Tibial nerve (tissue), 4 donors: Measurements from ENCODE around the gene NCOA7. TPM values are rescaled to one million over a fixed set of nuclear protein-coding genes. Genes with fewer than 3 reads are reported as not detected.

Experiments used
- DNase-seq, 2 donors: peaks; one replicate each; pipeline ENCODE4 v3.0.0-alpha.2; 2019; ENCODE audit warnings: low spot score in 2 of 2
- H3K27ac ChIP-seq, 4 donors: fragments of 200-600 bp; sonication (generic) in 3 of 4; one replicate each; pipeline ENCODE4 v1.5.1; 2017 to 2019; ENCODE audit warnings: mild to moderate bottlenecking in 1 of 4
- H3K27me3 ChIP-seq, 2 donors: fragments of 200-600 bp; sonication (generic) in 1 of 2; one replicate each; pipeline versions ENCODE4 v1.5.1 to v1.6.0; 2017 to 2019
- H3K36me3 ChIP-seq, 3 donors: fragments of 200-600 bp; sonication (generic); one replicate each; pipeline ENCODE4 v1.5.1; 2018 to 2019
- H3K4me1 ChIP-seq, 4 donors: fragments of 200-600 bp; sonication (generic) in 3 of 4; one replicate each; pipeline ENCODE4 v1.5.1; 2017 to 2019
- H3K4me3 ChIP-seq, 4 donors: fragments of 200-600 bp; sonication (generic) in 3 of 4; one replicate each; pipeline ENCODE4 v1.5.1; 2017 to 2019; ENCODE audit warnings: mild to moderate bottlenecking in 1 of 4, moderate library complexity in 1 of 4
- H3K9me3 ChIP-seq, 4 donors: fragments of 200-600 bp; sonication (generic) in 3 of 4; one replicate each; pipeline ENCODE4 v1.5.1; 2017 to 2019
- EP300 ChIP-seq, 2 donors: sonication (generic); formaldehyde crosslinking; IDR thresholded peaks; one replicate each; pipeline ENCODE4 v1.6.1; 2017; ENCODE audit warnings: antibody characterized with exemption in 2 of 2, mild to moderate bottlenecking in 1 of 2
- POLR2A ChIP-seq, 2 donors: fragments of 450-650 bp; IDR thresholded peaks; one replicate each; pipeline ENCODE4 v1.6.1; 2017; ENCODE audit warnings: antibody characterized with exemption in 2 of 2, mild to moderate bottlenecking in 2 of 2, moderate library complexity in 2 of 2
- WGBS, 2 donors: methylation state at CpG; one replicate each; pipeline ENCODE4 v1.1.5; 2018; 5-methylcytosine and 5-hydroxymethylcytosine counted together
- total RNA-seq, 4 donors: library from RNA; depleted of rRNA; stranded (reverse); fragments of >200 nt; gene quantifications; one replicate each; pipeline ENCODE4 v1.1.0, GENCODE V29; 2016
- TF ChIP-seq, protein P1 (sequence below), 5 experiments: fragments of 200-600 bp in 3 of 5; fragments of 450-650 bp in 2 of 5; sonication (generic) in 3 of 5; IDR thresholded peaks; one replicate each; pipeline ENCODE4 v1.5.1; 2016 to 2019; ENCODE audit warnings: antibody characterized with exemption in 5 of 5, mild to moderate bottlenecking in 3 of 5, moderate library complexity in 2 of 5

Gene NCOA7
- total RNA-seq, 4 donors from 2014 or later = 38.7 to 86.7 (median 59.7) TPM

DNA sequence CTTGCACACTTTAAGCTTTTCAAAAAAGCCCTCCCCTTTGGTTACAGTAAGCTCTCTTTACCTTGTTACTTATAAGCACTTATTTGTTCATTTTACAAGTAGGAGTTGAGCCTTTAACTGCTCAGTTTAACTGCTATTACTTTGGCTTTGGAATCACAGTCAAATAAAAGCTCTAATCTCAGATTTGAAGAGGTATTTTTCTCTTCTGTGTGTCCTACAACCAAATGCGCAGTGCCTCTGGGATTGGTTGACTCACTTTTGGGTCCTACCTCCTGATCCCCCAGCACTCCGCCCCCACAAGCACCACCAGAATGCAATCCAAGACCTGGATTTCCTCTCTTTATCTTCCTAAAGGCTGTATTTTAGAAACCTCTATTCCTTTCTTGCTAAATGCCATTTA is 2.5 kb downstream of the NCOA7 start:
- H3K9me3 ChIP-seq = no peaks in the 10 kb centered on the region
- H3K4me3 ChIP-seq = peak overlapping the region in 1 of 4 donors; percentile 21
- H3K27me3 ChIP-seq = no peaks in the 10 kb centered on the region
- H3K36me3 ChIP-seq = peaks cover 0 to 10% (median 0%) of the 10 kb centered on the region in 3 donors
- TF ChIP-seq, protein P1, sequence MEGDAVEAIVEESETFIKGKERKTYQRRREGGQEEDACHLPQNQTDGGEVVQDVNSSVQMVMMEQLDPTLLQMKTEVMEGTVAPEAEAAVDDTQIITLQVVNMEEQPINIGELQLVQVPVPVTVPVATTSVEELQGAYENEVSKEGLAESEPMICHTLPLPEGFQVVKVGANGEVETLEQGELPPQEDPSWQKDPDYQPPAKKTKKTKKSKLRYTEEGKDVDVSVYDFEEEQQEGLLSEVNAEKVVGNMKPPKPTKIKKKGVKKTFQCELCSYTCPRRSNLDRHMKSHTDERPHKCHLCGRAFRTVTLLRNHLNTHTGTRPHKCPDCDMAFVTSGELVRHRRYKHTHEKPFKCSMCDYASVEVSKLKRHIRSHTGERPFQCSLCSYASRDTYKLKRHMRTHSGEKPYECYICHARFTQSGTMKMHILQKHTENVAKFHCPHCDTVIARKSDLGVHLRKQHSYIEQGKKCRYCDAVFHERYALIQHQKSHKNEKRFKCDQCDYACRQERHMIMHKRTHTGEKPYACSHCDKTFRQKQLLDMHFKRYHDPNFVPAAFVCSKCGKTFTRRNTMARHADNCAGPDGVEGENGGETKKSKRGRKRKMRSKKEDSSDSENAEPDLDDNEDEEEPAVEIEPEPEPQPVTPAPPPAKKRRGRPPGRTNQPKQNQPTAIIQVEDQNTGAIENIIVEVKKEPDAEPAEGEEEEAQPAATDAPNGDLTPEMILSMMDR (IDR thresholded peaks at IDR 0.05) = no peak
- no peak for TF ChIP-seq EP300 (IDR thresholded peaks at IDR 0.05)
- peak overlapping the region in 3 of 4 donors; percentile 34 to 99 (median 96) for H3K27ac ChIP-seq
- H3K4me1 ChIP-seq = peaks cover 0 to 69% (median 40%) of the 10 kb centered on the region in 4 donors
- WGBS, 2 donors = 61 to 74% methylated on average over 2 of the region's 2 CpGs
- DNase-seq = no peak

DNA sequence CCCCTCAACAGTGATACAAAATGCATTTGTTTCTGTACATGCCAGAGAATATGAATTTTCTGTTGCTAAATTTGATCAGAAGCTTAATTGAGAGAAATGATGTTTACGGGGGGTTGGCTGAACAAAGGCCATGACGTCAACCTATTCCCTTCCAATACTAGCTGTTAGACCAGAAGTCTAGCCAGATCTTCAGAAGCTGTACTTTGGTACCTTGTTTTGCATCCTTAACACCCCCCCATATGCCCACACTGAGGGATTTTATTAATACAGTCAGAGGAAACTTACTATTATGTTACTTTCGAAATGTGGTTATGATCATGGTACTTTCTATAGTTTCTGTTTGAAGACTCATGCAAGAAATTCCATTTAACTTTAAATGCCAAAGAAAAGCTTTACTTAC is 3.1 kb downstream of the NCOA7 start:
- H3K4me1 ChIP-seq = peaks cover 0 to 65% (median 40%) of the 10 kb centered on the region in 4 donors
- DNase-seq = no peak
- H3K36me3 ChIP-seq = peaks cover 0 to 11% (median 0%) of the 10 kb centered on the region in 3 donors
- peak overlapping the region in 1 of 4 donors; percentile 21 for H3K4me3 ChIP-seq
- no peak for TF ChIP-seq EP300 (IDR thresholded peaks at IDR 0.05)
- no peak for TF ChIP-seq POLR2A (IDR thresholded peaks at IDR 0.05)
- TF ChIP-seq, protein P1 (IDR thresholded peaks at IDR 0.05) = no peak
- 45 to 47% methylated on average over 3 of the region's 3 CpGs for WGBS, 2 donors
- H3K27me3 ChIP-seq = no peaks in the 10 kb centered on the region
- H3K27ac ChIP-seq = peak overlapping the region in 3 of 4 donors; percentile 34 to 99 (median 96)
- no peaks in the 10 kb centered on the region for H3K9me3 ChIP-seq

DNA sequence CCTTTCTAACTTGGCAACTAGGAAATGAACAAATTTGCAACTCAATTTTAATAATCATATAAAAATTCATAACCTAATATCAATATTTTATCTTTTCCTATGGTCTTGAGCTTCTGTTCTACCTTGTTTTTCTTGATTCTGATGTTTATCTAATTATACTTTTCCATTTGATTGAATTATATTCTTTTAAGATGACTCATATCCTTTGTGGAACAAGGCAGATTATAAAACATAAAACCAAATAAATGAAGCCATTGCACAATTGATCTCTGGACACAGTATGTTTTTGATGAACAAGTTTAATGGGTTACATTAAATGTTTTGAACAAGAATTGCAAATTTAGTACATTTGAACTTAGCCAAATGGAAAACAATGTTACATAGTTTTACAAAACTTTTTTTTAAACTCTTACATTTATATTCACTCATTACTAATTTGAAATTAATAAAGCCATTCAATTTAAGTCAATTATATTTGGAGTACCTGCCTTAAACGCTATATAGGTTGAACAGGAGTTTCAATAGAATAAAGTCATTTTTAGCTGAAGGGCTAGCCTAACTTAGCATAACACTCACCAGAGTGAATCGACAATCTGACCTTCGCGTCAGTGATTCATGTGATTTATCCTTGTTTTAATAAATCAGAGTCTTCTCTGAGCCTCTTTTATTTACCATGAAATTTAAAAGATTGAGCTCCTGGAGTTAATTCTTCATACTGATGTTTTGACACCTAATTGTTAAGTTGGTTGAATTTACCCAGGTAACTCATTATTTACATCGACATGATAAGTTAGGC is 3.8 kb downstream of the NCOA7 start:
- Histone ChIP-seq H3K27ac (peak overlapping the region in 3 of 4 donors; percentile 34 to 99 (median 96)), H3K4me1 (peaks cover 0 to 65% (median 40%) of the 10 kb centered on the region in 4 donors), H3K36me3 (peaks cover 0 to 14% (median 0%) of the 10 kb centered on the region in 3 donors), H3K27me3 (no peaks in the 10 kb centered on the region), H3K9me3 (no peaks in the 10 kb centered on the region), H3K4me3 (peak overlapping the region in 1 of 4 donors; percentile 21)
- WGBS, 2 donors = 95 to 97% methylated on average over 5 of the region's 5 CpGs
- no peak for TF ChIP-seq EP300 (IDR thresholded peaks at IDR 0.05)
- TF ChIP-seq, protein P1 (IDR thresholded peaks at IDR 0.05) = no peak
- no peak for TF ChIP-seq POLR2A (IDR thresholded peaks at IDR 0.05)
- no peak for DNase-seq

GRCh38 chr6:125795301-125795700 is 4.5 kb downstream of the NCOA7 start:
- peaks cover 0 to 67% (median 35%) of the 10 kb centered on the region in 4 donors for H3K4me1 ChIP-seq
- no peak overlapping the region for H3K4me3 ChIP-seq
- H3K27ac ChIP-seq = peak overlapping the region in 2 of 4 donors; percentile 96 to 99
- H3K36me3 ChIP-seq = peaks cover 0 to 14% (median 0%) of the 10 kb centered on the region in 3 donors
- no peaks in the 10 kb centered on the region for H3K27me3 ChIP-seq
- 95 to 100% methylated on average over 1 of the region's 1 CpG for WGBS, 2 donors
- DNase-seq = no peak
- H3K9me3 ChIP-seq = no peaks in the 10 kb centered on the region
- TF ChIP-seq POLR2A (IDR thresholded peaks at IDR 0.05) = no peak
- TF ChIP-seq EP300 (IDR thresholded peaks at IDR 0.05) = no peak
- TF ChIP-seq, protein P1 (IDR thresholded peaks at IDR 0.05) = no peak
